Right cardiac atrium (tissue), 5 donors: ENCODE measurements around the gene STRBP. TPM values are rescaled to one million over a fixed set of nuclear protein-coding genes. Genes with fewer than 3 reads are reported as not detected.
"Not testable (repeated sequence)": the region's sequence is repeated elsewhere in the genome, so short reads cannot be mapped to it uniquely, and the experiment has no call there.

Experiments used
- ATAC-seq, 2 donors: fragments of 200-7000 bp; cut with Tn5 transposase; one replicate each; pipeline versions ENCODE4 v1.8.0 to v1.9.1; 2020; ENCODE audit warnings: moderate library complexity in 2 of 2, mild to moderate bottlenecking in 1 of 2
- DNase-seq, 3 donors: peaks; one replicate each; pipeline ENCODE4 v3.0.0-alpha.2; 2020
- H3K27ac ChIP-seq: one replicate; pipeline ENCODE4 v1.5.1; 2013; ENCODE audit warnings: mild to moderate bottlenecking, low read length, control low read depth, moderate library complexity
- H3K27me3 ChIP-seq: one replicate; pipeline ENCODE4 v1.6.1; 2013; ENCODE audit not compliant: control insufficient read depth, insufficient read depth
- H3K4me1 ChIP-seq: one replicate; pipeline ENCODE4 v1.6.1; 2013; ENCODE audit warnings: low read length; ENCODE audit not compliant: control insufficient read depth, insufficient read depth
- H3K4me3 ChIP-seq: one replicate; pipeline ENCODE4 v1.5.1; 2013; ENCODE audit warnings: low read length, control low read depth
- H3K9me3 ChIP-seq: one replicate; pipeline ENCODE4 v1.6.1; 2013; ENCODE audit warnings: low read length; ENCODE audit not compliant: control insufficient read depth
- WGBS: extraction: QIAGEN DNeasy Blood & Tissue Kit; methylation state at CpG from one replicate; pipeline ENCODE4 v1.1.7; 2013; 5-methylcytosine and 5-hydroxymethylcytosine counted together
- intact Hi-C, 4 donors: fragments of 100-400 bp; cut with DNase I; formaldehyde crosslinking; loops; one replicate each; pipeline versions ENCODE4 v1.11.0 to v1.14.0; 2022 to 2023
- polyA plus RNA-seq: library from polyadenylated mRNA; stranded (reverse); fragments of 200-250 nt; gene quantifications from one replicate; pipeline ENCODE4 v1.2.3, GENCODE V29; 2013
- total RNA-seq, 4 donors: library from RNA; stranded (reverse); fragmentation: NEBNext Ultra II Directional; extraction: Animal tissue kit (Norgen Biotek cat#: 25700); gene quantifications; one replicate each; pipeline ENCODE4 v1.2.1, GENCODE V29; 2021
- donor health status: healthy with polysubstance abuse.
- donor health status: DM: no; HTN: yes; CAD: no.
- donor health status: DM: no; HTN: no; CAD: no.
- donor health status: DM: no; HTN: yes; CAD: no; lungs with severe emphysema.
- donor health status: DM: yes; HTN: yes; CAD: no.

Gene STRBP
- total and polyA plus RNA-seq, 5 donors, result 9.8 to 26.8 (median 21.2) TPM

DNA sequence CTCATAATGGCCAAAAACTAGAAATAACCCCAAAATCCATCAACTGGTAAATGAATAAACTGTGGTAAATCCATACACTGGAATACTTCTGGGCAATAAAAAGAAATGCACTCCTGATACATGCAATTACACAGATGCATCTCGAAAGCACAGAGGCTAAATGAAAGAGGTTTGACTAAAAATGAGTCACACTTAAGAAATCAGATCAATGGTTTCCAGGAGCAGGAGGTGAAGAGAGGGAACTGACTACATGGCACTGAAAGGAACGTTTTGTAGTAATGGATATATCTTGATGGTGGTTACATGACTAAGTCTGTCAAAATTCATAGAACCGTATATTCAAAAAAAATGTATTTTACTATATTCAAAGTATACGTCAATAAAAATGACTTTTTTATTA, 42.4 kb downstream of the STRBP start:
- ATAC-seq (no peak), DNase-seq (no peak)
- H3K27me3 ChIP-seq, result no peaks in the 10 kb centered on the region
- H3K27ac ChIP-seq, result no peak overlapping the region
- peaks cover 1% of the 10 kb centered on the region for H3K4me1 ChIP-seq
- H3K9me3 ChIP-seq, result no peaks in the 10 kb centered on the region
- WGBS, result 85% methylated on average over 4 of the region's 4 CpGs
- no peak overlapping the region for H3K4me3 ChIP-seq
- intact Hi-C loops, result no loop called here

- Histone ChIP-seq H3K4me3 (no peak overlapping the region), H3K9me3 (no peaks in the 10 kb centered on the region), H3K27me3 (no peaks in the 10 kb centered on the region), H3K27ac (no peak overlapping the region), H3K4me1 (peaks cover 1% of the 10 kb centered on the region)
- intact Hi-C loops, result no loop called here
- DNase-seq, result no peak
- peak in 1 of 2 donors; percentile 57 for ATAC-seq
- WGBS, result 36% methylated on average over 4 of the region's 4 CpGs
Measured at GRCh38 chr9:123225374-123225813, 43.0 kb downstream of the STRBP start.

DNA sequence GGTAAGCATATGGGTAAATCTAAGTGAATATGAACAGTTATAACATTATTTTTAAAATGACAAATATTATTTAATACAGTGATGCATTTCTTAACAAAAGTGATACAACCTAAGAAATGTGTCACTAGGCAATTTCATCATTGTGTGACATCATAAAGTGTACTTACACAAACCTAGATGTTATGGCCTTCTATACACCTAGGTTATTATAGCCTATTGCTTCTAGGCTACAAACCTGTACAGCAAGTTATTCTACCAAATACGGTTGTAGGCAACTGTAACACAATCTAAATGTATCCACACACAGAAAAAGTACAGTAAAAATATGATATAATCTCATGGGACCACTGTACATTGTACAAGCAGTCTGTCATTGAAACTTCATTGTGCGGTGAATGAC, 48.3 kb downstream of the STRBP start:
- no peaks in the 10 kb centered on the region for H3K4me1 ChIP-seq
- no peaks in the 10 kb centered on the region for H3K9me3 ChIP-seq
- no peak for DNase-seq
- no peaks in the 10 kb centered on the region for H3K27me3 ChIP-seq
- intact Hi-C loops, result no loop called here
- WGBS, result 93% methylated on average over 2 of the region's 2 CpGs
- no peak for ATAC-seq
- no peak overlapping the region for H3K27ac ChIP-seq
- no peak overlapping the region for H3K4me3 ChIP-seq

GRCh38 chr9:123218831-123219230, 49.6 kb downstream of the STRBP start:
- intact Hi-C loops, result no loop called here
- H3K27me3 ChIP-seq, result no peaks in the 10 kb centered on the region
- no peak overlapping the region for H3K27ac ChIP-seq
- WGBS, result 95% methylated on average over 3 of the region's 3 CpGs
- no peaks in the 10 kb centered on the region for H3K4me1 ChIP-seq
- no peak overlapping the region for H3K4me3 ChIP-seq
- DNase-seq (no peak), ATAC-seq (no peak)
- no peaks in the 10 kb centered on the region for H3K9me3 ChIP-seq

- DNase-seq (no peak), ATAC-seq (no peak)
- Histone ChIP-seq H3K4me1 (no peaks in the 10 kb centered on the region), H3K27ac (no peak overlapping the region), H3K4me3 (no peak overlapping the region), H3K27me3 (no peaks in the 10 kb centered on the region), H3K9me3 (no peaks in the 10 kb centered on the region)
- 60% methylated on average over 2 of the region's 2 CpGs for WGBS
- intact Hi-C loops, result no loop called here
Measured at GRCh38 chr9:123217128-123217654, 51.2 kb downstream of the STRBP start.

GRCh38 chr9:123216251-123216797, 52.1 kb downstream of the STRBP start:
- no peak overlapping the region for H3K4me3 ChIP-seq
- intact Hi-C loops, result no loop called here
- H3K4me1 ChIP-seq, result no peaks in the 10 kb centered on the region
- H3K9me3 ChIP-seq, result no peaks in the 10 kb centered on the region
- WGBS, result 62% methylated on average over 5 of the region's 5 CpGs
- DNase-seq (no peak), ATAC-seq (no peak)
- H3K27me3 ChIP-seq, result no peaks in the 10 kb centered on the region
- H3K27ac ChIP-seq, result no peak overlapping the region

DNA sequence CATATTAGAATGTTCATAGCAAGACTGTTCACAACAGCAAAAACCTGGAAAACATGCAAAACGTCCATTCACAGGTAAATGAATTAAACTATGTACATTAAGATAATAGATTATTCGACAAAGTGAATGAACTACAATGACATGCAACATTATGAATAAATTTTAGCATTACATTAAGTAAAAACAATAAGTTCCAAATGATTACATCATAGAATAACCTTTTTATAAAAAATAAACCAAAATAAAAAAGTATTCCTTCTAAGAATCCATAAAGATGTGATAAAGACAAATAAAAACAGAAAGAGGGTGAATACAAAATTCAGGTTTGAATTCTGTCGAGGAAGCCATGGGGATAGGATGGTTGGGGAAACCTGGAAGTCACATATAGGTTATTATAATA, 57.3 kb downstream of the STRBP start:
- DNase-seq (no peak), ATAC-seq (no peak)
- Histone ChIP-seq H3K27ac (no peak overlapping the region), H3K27me3 (no peaks in the 10 kb centered on the region), H3K4me1 (no peaks in the 10 kb centered on the region), H3K4me3 (no peak overlapping the region), H3K9me3 (no peaks in the 10 kb centered on the region)
- WGBS, result 95% methylated on average over 3 of the region's 3 CpGs
- intact Hi-C loops, result no loop called here

GRCh38 chr9:123208626-123209174, 59.7 kb downstream of the STRBP start:
- Histone ChIP-seq H3K27me3 (no peaks in the 10 kb centered on the region), H3K9me3 (no peaks in the 10 kb centered on the region), H3K27ac (peak overlapping the region; percentile 6), H3K4me1 (no peaks in the 10 kb centered on the region), H3K4me3 (no peak overlapping the region)
- WGBS, result 47% methylated on average over 1 of the region's 1 CpG
- peak in 1 of 2 donors; percentile 47 for ATAC-seq
- DNase-seq, result no peak
- intact Hi-C loops, result no loop called here

DNA sequence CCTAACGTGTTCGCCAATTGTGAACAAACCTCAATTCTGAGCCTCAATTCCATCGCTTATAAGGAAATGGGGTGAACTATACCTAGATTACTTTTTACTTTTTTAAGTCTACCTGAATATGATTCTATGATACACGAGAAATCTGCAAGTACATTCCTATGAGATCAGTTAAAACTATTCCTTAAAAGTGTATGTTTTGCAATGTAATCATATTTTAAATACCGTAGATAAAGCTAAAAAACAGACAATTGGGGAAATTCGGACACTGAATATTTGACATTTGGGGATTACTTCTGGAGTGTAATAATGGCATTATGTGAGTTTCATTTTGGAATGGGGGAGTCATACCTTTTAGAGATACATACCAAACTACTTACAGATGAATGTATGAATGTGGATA, 62.3 kb downstream of the STRBP start:
- Histone ChIP-seq H3K27me3 (no peaks in the 10 kb centered on the region), H3K4me3 (no peak overlapping the region), H3K27ac (no peak overlapping the region), H3K9me3 (no peaks in the 10 kb centered on the region), H3K4me1 (no peaks in the 10 kb centered on the region)
- intact Hi-C loops, result no loop called here
- 97% methylated on average over 6 of the region's 6 CpGs for WGBS
- DNase-seq (no peak), ATAC-seq (no peak)

- no peaks in the 10 kb centered on the region for H3K9me3 ChIP-seq
- no peak overlapping the region for H3K27ac ChIP-seq
- H3K27me3 ChIP-seq, result no peaks in the 10 kb centered on the region
- WGBS, result 72% methylated on average over 2 of the region's 2 CpGs
- H3K4me1 ChIP-seq, result no peaks in the 10 kb centered on the region
- DNase-seq (no peak), ATAC-seq (no peak)
- no peak overlapping the region for H3K4me3 ChIP-seq
- intact Hi-C loops, result no loop called here
Measured at GRCh38 chr9:123201083-123201482, 67.3 kb downstream of the STRBP start.

DNA sequence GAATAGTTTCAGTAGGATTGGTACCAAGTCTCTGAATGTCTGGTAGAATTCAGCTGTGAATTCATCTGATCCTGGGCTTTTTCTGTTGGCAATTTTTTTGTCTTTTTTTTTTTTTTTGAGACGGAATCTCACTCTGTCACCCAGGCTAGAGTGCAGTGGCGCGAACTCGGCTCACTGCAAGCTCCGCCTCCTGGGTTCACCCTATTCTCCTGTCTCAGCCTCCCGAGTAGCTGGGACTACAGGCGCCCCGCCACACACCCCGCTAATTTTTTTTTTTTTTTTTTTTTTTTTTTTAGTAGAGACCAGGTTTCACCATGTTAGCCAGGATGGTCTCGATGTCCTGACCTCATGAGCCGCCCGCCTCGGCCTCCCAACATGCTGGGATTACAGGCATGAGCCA, 67.9 kb downstream of the STRBP start:
- H3K4me3 ChIP-seq, H3K4me1 ChIP-seq, H3K9me3 ChIP-seq, DNase-seq, H3K27me3 ChIP-seq, intact Hi-C loops, H3K27ac ChIP-seq, ATAC-seq: not testable (repeated sequence)
- WGBS, result 97% methylated on average over 13 of the region's 13 CpGs

DNA sequence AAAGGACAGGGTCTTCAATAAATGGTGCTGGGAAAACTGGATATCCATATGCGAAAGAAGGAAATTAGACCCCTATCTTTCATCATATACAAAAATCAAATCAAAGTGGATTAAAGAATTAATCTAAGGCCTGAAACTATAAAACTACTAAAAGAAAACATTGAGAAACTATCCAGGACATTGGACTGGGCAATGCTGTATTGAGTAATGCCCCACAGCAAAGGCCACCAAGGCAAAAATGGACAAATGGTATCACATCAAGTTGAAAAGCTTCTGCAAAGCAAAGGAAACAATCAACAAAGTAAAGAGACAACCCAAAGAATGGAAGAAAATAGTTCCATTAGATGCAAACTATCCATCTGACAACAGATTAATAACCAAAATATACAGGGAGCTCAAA, 72.3 kb downstream of the STRBP start:
- WGBS, result 97% methylated on average over 1 of the region's 1 CpG
- H3K27ac ChIP-seq, result no peak overlapping the region
- intact Hi-C loops, result no loop called here

More for the DNA sequence above, 72.3 kb downstream of the STRBP start:
- H3K9me3 ChIP-seq, result no peaks in the 10 kb centered on the region
- DNase-seq (no peak), ATAC-seq (no peak)
- no peak overlapping the region for H3K4me3 ChIP-seq
- no peaks in the 10 kb centered on the region for H3K4me1 ChIP-seq
- no peaks in the 10 kb centered on the region for H3K27me3 ChIP-seq
